GM19372 (cell line): ENCODE measurements around the gene NUMA1.
A peak's percentile ranks its signal among the peaks of the same experiment; 100 is the strongest.

ENCODE experiments used
- ATAC-seq: cut with Tn5 transposase; IDR thresholded peaks from one replicate; pipeline ENCODE4 v1.9.1; 2021; ENCODE audit warnings: mild to moderate bottlenecking, low read depth, moderate library complexity; ENCODE audit not compliant: unreplicated experiment

Gene NUMA1

GRCh38 chr11:71979094-71979493 is 101.2 kb downstream of the NUMA1 start:
- ATAC-seq, result no peak

- ATAC-seq, result no peak
Observed at GRCh38 chr11:71977743-71978418, 102.5 kb downstream of the NUMA1 start.

GRCh38 chr11:71977090-71977489 is 103.3 kb downstream of the NUMA1 start:
- ATAC-seq, result no peak

- no peak for ATAC-seq
Observed at GRCh38 chr11:71976551-71976950, 103.8 kb downstream of the NUMA1 start.

GRCh38 chr11:71971680-71972079 is 108.7 kb downstream of the NUMA1 start:
- ATAC-seq, result no peak

- ATAC-seq, result no peak
Observed at GRCh38 chr11:71964641-71965040, 115.7 kb downstream of the NUMA1 start.

GRCh38 chr11:71963468-71963867 is 116.9 kb downstream of the NUMA1 start:
- ATAC-seq, result no peak

GRCh38 chr11:71962428-71963038 is 117.8 kb downstream of the NUMA1 start:
- ATAC-seq, result peak; percentile 91

GRCh38 chr11:71955898-71956456 is 124.4 kb downstream of the NUMA1 start:
- no peak for ATAC-seq
